ENCODE measurements around the gene EXOC1. TPM values are rescaled to one million over a fixed set of nuclear protein-coding genes. Genes with fewer than 3 reads are reported as not detected.

EXOC1 gene
- total RNA-seq, 1 experiment from 2014 or later = 17.6 TPM

DNA sequence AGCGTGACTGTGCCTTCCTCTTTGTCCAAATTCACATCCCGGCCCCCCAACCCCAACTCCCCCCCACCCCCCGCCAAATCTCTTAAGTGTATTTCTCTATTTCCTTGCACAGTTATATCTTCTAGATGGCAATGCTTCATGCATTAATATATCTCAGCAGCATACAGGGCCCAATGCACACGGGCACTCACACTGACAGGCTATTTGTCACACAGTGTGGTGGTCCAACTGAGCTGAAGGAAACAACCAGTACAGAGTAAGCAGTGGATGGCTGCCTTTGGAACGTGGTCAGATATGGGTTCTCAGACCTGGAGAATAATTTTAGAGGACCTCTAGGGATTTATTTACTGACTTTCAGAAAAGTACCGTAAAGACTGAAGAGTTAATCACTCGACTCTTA is 681 bp downstream of the EXOC1 start:
- Histone ChIP-seq H3K36me3 (ENCODE audit: control insufficient read depth in 1 of 2, insufficient read depth in 2 of 2, low read length in 2 of 2) (no peaks in the 10 kb centered on the region), H3K27me3 (ENCODE audit: insufficient read depth, low read length) (no peaks in the 10 kb centered on the region), H3K4me2 (ENCODE audit: low read length) (peak overlapping the region; percentile 93), H3K9ac (ENCODE audit: low read length) (peak overlapping the region; percentile 76), H3K27ac (ENCODE audit: low read depth, low read length) (no peak overlapping the region), H3K9me2 (ENCODE audit: insufficient read depth) (no peaks in the 10 kb centered on the region), H3K4me3 (replicated peaks in 1 of 2; ENCODE audit: low read depth in 1 of 2, low read length in 2 of 2) (peak overlapping the region; percentile 89 to 94), H4K20me1 (ENCODE audit: insufficient read depth) (no peaks in the 10 kb centered on the region), H3K9me3 (ENCODE audit: control insufficient read depth in 1 of 2, insufficient read depth in 1 of 2, low read depth in 1 of 2, low read length in 2 of 2) (no peaks in the 10 kb centered on the region), H3K4me1 (ENCODE audit: control insufficient read depth in 1 of 2, insufficient read depth in 2 of 2, low read length in 2 of 2) (peaks cover 0 to 25% of the 10 kb centered on the region in 2 experiments; a peak in 2 of 4 replicates), H3K79me2 (ENCODE audit: insufficient read depth, low read length) (peaks cover 23% of the 10 kb centered on the region), H2AFZ (ENCODE audit: low read depth, low read length, poor library complexity, severe bottlenecking) (no peak overlapping the region)
- intact Hi-C loops (cut with micrococcal nuclease) = loop anchor here (5.0 kb wide), 1 partner anchor 302 kb away; no protein-coding TSS in a partner anchor
- TF ChIP-seq EZH2phosphoT487 (IDR thresholded peaks at IDR 0.05; ENCODE audit: borderline replicate concordance) (no peak), ZNF274 (IDR thresholded peaks at IDR 0.05; ENCODE audit: low read depth, low read length) (no peak), RAD21 (IDR thresholded peaks at IDR 0.05; ENCODE audit: low read depth) (no peak), REST (IDR thresholded peaks at IDR 0.05; ENCODE audit: low read depth) (no peak), SP1 (IDR thresholded peaks at IDR 0.05; ENCODE audit: low read depth) (no peak), POLR2AphosphoS5 (IDR thresholded peaks at IDR 0.05; ENCODE audit: low read depth, low read length) (no peak), TCF7L2 (IDR thresholded peaks at IDR 0.05; ENCODE audit: borderline replicate concordance, extremely low read depth, insufficient read depth, insufficient read length) (no peak)
- TF ChIP-seq, protein P1, sequence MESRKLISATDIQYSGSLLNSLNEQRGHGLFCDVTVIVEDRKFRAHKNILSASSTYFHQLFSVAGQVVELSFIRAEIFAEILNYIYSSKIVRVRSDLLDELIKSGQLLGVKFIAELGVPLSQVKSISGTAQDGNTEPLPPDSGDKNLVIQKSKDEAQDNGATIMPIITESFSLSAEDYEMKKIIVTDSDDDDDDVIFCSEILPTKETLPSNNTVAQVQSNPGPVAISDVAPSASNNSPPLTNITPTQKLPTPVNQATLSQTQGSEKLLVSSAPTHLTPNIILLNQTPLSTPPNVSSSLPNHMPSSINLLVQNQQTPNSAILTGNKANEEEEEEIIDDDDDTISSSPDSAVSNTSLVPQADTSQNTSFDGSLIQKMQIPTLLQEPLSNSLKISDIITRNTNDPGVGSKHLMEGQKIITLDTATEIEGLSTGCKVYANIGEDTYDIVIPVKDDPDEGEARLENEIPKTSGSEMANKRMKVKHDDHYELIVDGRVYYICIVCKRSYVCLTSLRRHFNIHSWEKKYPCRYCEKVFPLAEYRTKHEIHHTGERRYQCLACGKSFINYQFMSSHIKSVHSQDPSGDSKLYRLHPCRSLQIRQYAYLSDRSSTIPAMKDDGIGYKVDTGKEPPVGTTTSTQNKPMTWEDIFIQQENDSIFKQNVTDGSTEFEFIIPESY (IDR thresholded peaks at IDR 0.05; ENCODE audit: extremely low read depth, insufficient replicate concordance, low read length) = no peak
- ChIA-PET CTCF (no interaction called here), POLR2A (no interaction called here), RAD21 (ENCODE audit: low non-redundant PET in 1 of 2, low total read pairs in 2 of 2, uncharacterized antibody in 2 of 2, unreplicated experiment in 2 of 2) (no interaction called here)
- DNase-seq (ENCODE audit: low read depth, low spot score) (no peak), ATAC-seq (peak; percentile 16; the same call in 1 of the 2 replicates)
- no TSS peak for BruUV-seq (replicated peaks)
